ENCODE measurements around the gene ATIC.
"Not testable (repeated sequence)": the region's sequence is repeated elsewhere in the genome, so short reads cannot be mapped to it uniquely, and the experiment has no call there.

ATIC gene

GRCh38 chr2:215316336-215316735 is 4.5 kb downstream of the ATIC start:
- no peak for DNase-seq

- no peak for DNase-seq
Observed at GRCh38 chr2:215319500-215319899, 7.6 kb downstream of the ATIC start.

DNA sequence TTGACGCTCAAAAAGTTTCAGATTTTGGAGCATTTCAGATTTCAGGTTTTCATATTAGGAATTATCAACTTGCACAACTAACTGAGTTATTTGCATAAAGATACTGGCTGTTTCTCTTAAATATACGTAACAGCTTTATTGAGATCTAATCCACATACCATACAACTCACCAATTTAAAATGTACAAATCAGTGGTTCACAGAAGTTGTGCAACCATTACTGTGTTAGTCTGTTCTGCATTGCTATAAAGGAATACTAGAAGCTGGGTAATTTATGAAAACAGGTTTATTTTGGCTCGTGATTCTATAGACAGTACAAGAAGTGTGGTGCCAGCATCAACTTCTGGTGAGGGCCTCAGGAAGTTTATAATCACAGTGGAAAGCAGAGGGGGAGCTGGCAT is 8.2 kb downstream of the ATIC start:
- no peak for DNase-seq

GRCh38 chr2:215320679-215321078 is 8.8 kb downstream of the ATIC start:
- no peak for DNase-seq

DNA sequence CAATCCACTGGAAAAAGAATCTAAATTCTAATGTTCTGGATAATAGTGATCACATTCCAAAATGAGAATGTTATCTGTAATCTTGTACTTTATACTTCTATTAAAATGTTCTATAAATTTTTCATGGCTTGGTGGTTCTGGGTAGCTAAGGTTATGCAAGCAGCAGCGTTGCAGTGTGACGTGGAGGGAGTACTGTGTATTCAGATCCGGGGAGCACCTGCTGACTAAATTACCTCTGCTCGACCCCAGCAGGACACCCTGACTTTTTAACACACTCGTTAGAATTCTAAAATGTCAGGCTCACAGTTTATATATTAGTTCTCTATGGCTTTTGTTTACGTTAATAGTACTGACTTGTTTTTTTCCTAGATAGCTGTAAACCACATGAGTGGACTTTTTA is 13.0 kb downstream of the ATIC start:
- no peak for DNase-seq

DNA sequence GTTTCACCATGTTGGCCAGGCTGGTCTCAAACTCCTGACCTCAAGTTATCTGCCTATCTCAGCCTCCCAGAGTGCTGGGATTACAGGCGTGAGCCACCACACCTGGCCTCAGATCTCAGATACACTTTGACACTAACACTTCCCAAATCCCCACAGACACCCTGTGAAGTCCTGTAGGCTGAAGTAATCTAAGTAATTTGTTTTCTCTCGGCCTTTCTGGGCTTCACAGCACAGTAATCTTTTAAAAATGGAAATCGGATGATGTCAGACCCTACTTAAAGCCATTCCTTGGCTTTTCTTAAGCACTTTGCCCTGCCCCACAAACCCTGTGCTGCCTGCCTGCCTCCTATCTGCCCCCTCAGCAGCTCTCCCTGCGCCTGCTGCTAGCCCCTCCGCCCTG is 16.2 kb downstream of the ATIC start:
- no peak for DNase-seq

- DNase-seq: no peak
Observed at GRCh38 chr2:215332872-215333595, 21.2 kb downstream of the ATIC start.

GRCh38 chr2:215338883-215339679 is 27.2 kb downstream of the ATIC start:
- DNase-seq: no peak

DNA sequence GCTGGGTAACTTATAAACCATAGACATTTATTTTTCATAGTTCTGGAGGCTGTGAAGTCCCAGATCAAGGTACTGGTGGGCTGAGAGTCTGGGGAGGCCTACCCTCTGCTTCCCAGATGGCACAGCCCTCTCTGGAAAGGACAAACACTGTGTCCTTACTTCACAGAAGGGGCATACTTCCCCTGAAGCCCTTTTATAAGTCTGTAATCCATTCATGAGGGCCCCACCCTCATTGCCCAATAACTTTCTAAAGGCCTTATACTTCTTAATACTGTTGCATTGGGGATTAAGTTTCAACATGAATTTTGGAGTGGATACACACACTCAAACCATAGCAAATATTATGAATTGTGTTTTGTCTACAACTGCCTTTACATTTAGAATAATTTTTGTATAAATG is 36.0 kb downstream of the ATIC start:
- no peak for DNase-seq

DNA sequence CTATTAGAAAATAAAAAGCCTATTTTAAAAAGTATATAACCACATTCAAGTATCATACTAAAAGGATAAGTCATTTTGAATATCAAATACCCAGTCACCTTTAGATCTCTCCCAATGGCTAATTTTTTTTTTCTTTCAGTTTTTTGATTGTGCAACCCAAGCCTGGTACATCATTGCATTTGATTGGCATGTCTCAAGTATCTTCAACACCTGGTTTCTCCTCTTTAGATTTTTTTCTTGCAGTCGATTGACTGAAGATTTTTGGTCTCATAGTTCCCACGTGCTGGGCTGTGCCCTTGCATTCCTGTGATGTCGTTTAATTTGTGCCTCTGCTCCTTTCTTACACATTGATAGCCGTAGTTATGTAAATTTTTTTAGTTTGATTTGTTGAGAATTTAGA is 40.7 kb downstream of the ATIC start:
- DNase-seq: no peak

DNA sequence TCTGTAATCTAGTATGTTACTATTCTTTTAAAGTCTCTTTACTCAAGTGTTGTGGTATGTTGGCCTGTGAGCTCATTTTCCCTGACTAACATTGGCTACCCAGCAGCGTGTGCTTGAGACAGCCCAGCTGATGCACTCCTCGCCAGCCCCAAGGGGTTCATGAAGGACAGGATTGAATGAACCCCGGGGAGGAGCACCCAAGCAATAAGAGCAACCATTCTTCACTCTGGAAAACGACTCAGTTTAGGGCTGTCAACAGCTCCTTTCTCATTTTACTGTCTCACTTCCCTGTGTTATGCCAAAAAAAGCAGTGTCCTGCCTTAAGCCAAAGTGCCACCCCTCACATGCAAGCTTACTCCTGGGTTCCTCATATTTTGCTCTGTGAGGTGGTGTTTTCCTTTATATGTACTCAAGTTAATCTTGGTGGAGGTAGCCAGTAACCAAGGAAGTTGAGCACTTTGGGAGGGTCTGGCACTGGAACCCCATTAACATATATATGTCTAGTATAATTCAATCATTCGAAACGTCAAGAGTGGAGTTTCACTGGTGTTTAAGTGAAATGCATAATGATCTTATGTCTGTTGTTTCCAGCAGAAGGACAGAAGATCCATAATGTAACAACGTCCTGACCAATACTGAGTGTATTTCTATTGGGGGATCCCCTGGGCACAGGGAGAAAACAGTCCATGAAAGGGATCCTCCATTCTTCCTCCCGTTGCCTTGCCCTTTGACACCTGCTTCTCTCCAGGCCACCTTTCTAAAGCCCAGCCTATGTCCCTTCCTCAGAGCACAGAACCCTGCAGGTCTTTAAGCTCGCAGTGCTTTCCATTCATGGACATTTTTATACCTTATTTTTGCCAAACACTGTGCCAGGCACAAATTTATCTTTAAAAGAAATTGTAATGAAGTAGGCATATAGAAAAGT is 43.2 kb downstream of the ATIC start:
- DNase-seq: no peak

GRCh38 chr2:215355801-215356200 is 43.9 kb downstream of the ATIC start:
- no peak for DNase-seq

DNA sequence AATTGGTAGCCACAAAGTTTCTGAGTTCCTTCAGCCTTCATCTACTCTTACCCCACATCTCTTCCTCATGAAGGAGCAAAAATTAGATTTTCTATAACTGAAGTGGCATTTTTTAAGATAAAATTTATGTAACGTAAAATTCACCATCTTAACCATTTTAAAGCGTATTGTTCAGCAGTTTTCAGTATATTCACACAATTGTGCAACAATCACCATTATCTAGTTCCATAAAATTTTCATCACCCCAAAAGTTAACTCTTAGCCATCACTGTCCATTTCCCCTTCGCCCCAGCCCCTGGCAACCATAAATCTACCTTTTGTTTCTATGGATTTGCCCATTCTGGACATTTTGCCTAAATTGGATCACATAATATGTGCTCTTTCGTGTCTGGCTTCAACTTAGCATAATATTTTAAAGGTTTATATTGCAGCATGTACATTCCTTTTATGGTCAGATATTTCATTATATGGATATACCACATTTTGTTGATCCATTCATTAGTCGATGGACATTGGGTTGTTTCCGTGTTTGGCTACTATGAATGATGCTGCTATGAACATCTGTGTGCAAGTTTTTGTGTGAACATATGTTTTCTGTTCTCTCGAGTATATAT is 44.6 kb downstream of the ATIC start:
- DNase-seq: no peak

DNA sequence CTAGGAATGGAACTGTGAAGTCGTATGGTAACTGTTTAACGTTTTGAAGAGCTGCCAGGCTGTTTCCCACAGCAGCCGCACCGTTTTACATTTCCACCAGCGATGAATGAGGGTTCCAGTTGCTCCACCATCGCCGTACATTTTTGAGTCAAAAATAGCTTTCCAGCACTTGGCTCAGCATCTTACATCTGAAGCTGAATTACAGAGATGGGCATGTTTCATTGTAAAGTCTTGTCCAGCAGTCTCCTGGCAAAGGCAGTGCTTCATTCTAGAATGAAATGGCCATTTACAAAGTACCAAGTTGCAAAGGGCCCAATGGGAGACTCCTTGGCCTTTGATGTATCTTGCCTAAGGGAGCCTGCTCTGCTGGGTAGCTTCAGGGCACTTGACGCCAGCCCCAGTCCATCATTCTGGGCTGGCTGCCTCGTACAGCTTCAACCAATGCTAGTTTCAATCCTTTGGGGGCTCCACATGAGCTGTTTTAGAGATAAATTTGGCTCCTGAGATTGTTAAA is 45.1 kb downstream of the ATIC start:
- DNase-seq: no peak

GRCh38 chr2:215357660-215358059 is 45.8 kb downstream of the ATIC start:
- DNase-seq: no peak

DNA sequence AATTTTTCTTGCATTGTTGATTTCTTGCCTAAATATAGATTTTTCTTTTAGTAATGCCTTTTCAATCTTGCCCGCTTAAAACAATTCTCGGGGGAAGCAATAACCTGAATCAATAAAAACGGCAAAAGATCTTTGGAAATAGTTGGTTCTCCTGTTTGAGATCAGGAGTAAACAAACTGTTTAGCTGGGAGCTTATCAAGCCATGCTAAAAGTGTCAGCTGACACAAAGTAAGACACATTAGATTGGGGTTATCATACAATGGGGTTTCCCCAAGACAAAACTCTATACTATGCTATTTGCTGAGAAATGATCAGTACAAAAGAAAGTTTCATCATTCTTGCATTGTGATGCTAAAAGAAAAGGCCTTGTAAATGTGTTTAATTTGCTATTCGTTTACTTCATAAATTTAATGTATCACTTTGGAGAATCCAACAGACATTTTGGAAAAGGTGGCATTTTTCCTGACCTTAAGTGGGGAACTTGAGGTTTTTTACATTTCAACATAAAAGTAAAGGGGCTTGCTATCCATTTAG is 46.5 kb downstream of the ATIC start:
- DNase-seq: no peak

DNA sequence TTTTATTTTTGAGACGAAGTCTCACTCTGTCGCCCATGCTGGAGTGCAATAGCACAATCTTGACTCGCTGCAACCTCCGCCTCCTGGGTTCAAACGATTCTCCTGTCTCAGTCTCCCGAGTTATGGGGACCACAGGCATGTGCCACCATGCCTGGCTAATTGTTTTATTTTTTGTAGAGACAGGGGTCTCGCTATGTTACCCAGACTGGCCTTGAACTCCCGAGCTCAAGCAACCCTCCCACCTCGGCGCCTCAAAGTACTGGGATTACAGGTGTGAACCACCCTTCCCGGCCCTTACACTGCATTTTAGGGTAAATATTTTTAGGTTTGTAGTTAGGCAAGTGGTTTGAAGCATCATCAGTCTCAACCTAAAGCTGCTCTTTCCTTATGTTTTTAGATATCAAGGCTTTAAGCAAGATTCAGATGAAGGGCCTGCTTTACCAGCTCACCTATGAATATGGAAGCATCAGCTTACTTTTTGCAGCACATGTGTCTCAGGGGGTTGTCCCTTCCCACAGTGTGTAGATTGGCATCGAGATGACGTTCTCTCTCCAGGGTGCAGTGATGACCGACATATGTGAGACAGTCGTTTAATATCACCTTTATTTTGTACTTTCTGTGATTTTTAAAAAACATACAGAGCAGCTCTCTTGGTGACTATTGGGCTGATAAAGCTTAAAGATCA is 47.2 kb downstream of the ATIC start:
- no peak for DNase-seq

- DNase-seq: no peak
Observed at GRCh38 chr2:215359576-215359922, 47.7 kb downstream of the ATIC start.

DNA sequence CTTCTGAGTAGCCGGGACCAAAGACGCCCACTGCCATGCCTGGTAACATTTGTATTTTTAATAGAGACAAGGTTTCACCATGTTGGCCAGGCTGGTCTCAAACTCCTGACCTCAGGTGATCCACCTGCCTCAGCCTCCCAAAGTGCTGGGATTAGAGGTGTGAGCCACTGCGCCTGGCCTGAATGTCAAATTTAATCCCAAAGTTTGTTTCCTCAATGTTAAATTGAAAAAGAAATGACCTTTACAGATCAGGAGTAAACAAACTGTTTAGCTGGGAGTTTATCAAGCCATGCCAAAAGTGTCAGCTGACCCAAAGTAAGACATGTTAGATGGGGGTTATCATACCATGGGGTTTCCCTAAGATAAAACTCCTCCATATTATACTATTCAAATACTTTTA is 48.2 kb downstream of the ATIC start:
- not testable (repeated sequence) for DNase-seq

DNA sequence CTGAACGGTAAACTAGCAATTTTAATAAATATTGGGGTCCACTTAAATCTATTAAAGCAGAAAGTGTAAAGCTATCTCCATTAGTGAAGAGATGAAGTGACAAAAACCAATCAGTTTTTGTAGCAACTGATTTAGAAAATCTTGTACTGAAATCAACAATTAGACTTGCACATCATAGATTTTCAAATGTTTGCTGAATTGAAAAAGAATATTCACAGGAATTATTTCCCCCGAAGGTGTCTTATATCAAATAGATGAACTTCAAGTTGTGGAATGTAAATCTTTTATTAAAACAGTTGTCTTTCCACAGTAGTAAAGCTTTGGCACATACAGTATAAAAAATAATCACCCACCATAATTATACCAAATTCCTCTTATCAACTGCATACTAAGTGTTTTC is 48.7 kb downstream of the ATIC start:
- no peak for DNase-seq

DNA sequence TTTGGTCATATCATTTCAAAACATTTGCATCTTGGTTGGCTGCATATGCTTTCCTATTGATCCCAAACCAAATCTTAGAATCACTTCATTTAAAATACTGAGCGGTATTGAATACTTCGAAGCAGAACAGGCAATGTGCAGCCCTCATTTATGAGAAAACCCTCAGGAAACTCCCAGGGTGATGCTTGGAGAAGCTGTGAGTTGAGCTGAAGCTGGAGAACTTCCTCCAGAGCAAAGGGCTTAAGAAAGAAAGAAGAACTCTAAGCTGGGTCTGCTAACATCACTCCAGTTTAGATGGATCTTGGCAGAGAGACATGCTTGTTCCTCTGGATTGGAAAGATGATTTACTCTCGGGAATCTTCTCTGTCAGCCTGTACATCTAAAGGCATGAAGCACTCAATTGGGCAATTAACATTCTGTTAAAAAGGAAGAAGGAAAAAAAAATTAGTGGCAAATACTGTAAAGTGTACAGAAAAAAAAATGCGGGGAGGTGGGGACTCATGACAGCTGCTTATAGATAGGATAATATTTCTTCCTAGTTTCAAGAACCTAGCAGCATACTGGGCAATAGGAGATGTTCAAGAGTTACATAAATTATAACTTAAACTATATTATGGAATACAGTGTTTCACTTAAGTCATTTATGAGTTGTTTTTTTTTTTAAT is 49.5 kb downstream of the ATIC start:
- DNase-seq: no peak

All from NCI-H345 (cell line).